Measurements from ENCODE around the gene ETS1.

ETS1 gene

DNA sequence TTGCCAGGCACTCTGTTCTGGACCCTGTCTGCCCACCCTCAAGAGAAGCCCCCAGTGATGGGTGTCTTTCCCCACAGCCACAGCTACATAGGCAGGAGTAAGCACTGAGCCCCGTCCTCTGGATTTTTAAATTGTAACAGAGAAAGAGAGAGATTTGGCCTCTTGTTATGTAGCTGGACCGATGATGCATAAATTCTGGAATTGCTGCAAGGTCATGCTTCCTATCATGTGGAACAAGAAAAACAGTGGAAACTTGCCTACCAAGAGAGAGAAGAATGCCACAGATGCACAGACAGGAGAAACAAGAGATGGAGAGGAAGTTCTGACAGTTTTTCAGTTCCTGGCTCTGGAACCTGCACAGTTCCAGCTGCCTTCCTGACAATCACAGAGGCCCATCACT is 150.2 kb downstream of the ETS1 start:
- Histone ChIP-seq H2AFZ (ENCODE audit: low read length) (no peak overlapping the region), H3K4me3 (ENCODE audit: low read length) (no peak overlapping the region), H3F3A (ENCODE audit: insufficient read depth, low read length) (no peaks in the 10 kb centered on the region), H3K9me3 (replicated peaks; ENCODE audit: insufficient read depth, low read length) (no peaks in the 10 kb centered on the region), H3K4me2 (ENCODE audit: low read depth, low read length) (no peak overlapping the region), H3K27ac (ENCODE audit: low read length) (no peak overlapping the region), H3K79me2 (ENCODE audit: low read length) (no peaks in the 10 kb centered on the region), H3K4me1 (ENCODE audit: low read length) (0 out of 2 replicates have a peak, but pooled peaks cover 3% of the 10 kb centered on the region), H3K9ac (ENCODE audit: low read length) (no peak overlapping the region), H4K20me1 (ENCODE audit: insufficient read depth, low read length) (no peaks in the 10 kb centered on the region), H3K27me3 (replicated peaks; ENCODE audit: insufficient read depth, low read length) (no peaks in the 10 kb centered on the region), H3K36me3 (replicated peaks; ENCODE audit: insufficient read depth, low read length) (no peaks in the 10 kb centered on the region), H3K9me2 (replicated peaks; ENCODE audit: insufficient read depth, low read length) (no peaks in the 10 kb centered on the region)
- DNase-seq: no peak
- TF ChIP-seq, protein P1, sequence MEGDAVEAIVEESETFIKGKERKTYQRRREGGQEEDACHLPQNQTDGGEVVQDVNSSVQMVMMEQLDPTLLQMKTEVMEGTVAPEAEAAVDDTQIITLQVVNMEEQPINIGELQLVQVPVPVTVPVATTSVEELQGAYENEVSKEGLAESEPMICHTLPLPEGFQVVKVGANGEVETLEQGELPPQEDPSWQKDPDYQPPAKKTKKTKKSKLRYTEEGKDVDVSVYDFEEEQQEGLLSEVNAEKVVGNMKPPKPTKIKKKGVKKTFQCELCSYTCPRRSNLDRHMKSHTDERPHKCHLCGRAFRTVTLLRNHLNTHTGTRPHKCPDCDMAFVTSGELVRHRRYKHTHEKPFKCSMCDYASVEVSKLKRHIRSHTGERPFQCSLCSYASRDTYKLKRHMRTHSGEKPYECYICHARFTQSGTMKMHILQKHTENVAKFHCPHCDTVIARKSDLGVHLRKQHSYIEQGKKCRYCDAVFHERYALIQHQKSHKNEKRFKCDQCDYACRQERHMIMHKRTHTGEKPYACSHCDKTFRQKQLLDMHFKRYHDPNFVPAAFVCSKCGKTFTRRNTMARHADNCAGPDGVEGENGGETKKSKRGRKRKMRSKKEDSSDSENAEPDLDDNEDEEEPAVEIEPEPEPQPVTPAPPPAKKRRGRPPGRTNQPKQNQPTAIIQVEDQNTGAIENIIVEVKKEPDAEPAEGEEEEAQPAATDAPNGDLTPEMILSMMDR (IDR thresholded peaks at IDR 0.05; ENCODE audit: low read length): no peak
- TF ChIP-seq EZH2phosphoT487 (IDR thresholded peaks at IDR 0.05; ENCODE audit: low read length) (no peak), EZH2 (optimal IDR thresholded peaks at IDR 0.05; ENCODE audit: low read depth, low read length) (no peak)

DNA sequence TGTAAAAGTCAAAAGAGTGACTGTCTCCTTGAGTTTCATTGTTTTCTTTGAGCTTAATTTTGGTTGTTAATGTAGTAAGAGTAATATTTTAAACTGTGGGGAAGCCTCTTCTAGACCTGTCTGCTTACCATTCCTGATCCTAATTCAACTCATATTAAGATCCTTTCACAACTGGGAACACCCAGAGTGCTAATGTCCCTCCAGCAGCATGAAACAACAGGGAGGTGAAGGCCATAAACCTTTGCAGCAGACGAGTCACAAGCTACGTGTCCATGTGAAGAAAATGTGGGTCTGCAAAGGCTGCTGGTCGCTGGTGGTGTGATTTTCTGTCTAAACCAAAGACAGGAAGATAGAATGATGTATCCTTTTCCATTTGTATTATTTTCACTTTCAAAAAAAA is 152.5 kb downstream of the ETS1 start:
- no peak overlapping the region for H2AFZ ChIP-seq (ENCODE audit: low read length)
- no peak overlapping the region for H3K4me2 ChIP-seq (ENCODE audit: low read depth, low read length)
- TF ChIP-seq EZH2 (optimal IDR thresholded peaks at IDR 0.05; ENCODE audit: low read depth, low read length) (no peak), EZH2phosphoT487 (IDR thresholded peaks at IDR 0.05; ENCODE audit: low read length) (no peak)
- TF ChIP-seq, protein P1 (IDR thresholded peaks at IDR 0.05; ENCODE audit: low read length): no peak
- 0 out of 2 replicates have a peak, but pooled peaks cover 3% of the 10 kb centered on the region for H3K4me1 ChIP-seq (ENCODE audit: low read length)
- no peaks in the 10 kb centered on the region for H3K27me3 ChIP-seq (replicated peaks; ENCODE audit: insufficient read depth, low read length)
- H3F3A ChIP-seq (ENCODE audit: insufficient read depth, low read length): no peaks in the 10 kb centered on the region
- H3K27ac ChIP-seq (ENCODE audit: low read length): no peak overlapping the region
- H3K9me2 ChIP-seq (replicated peaks; ENCODE audit: insufficient read depth, low read length): no peaks in the 10 kb centered on the region
- no peak overlapping the region for H3K9ac ChIP-seq (ENCODE audit: low read length)
- H3K79me2 ChIP-seq (ENCODE audit: low read length): no peaks in the 10 kb centered on the region
- H3K9me3 ChIP-seq (replicated peaks; ENCODE audit: insufficient read depth, low read length): no peaks in the 10 kb centered on the region
- DNase-seq: no peak
- no peaks in the 10 kb centered on the region for H4K20me1 ChIP-seq (ENCODE audit: insufficient read depth, low read length)
- no peaks in the 10 kb centered on the region for H3K36me3 ChIP-seq (replicated peaks; ENCODE audit: insufficient read depth, low read length)
- no peak overlapping the region for H3K4me3 ChIP-seq (ENCODE audit: low read length)

DNA sequence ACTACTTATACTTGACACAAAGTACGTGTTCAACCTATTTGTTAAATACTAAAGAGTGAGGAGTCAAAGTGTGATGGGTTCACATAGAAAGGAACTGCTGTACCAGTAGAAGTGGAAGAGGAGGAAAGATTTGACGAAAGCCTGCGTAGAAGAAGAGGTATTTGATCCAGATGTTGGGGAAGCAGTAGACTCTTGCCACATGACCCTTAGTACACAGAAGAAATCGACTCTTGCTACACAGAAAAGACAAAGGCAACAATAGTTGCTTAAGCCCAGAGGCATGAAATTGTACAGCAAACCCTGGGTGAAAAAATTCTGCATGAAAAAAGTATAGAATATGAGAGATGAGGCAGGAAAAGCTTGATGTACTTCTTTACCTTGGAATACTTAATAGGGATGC is 152.9 kb downstream of the ETS1 start:
- no peak overlapping the region for H3K4me3 ChIP-seq (ENCODE audit: low read length)
- no peak for DNase-seq
- no peaks in the 10 kb centered on the region for H3K27me3 ChIP-seq (replicated peaks; ENCODE audit: insufficient read depth, low read length)
- H2AFZ ChIP-seq (ENCODE audit: low read length): no peak overlapping the region
- H3K4me1 ChIP-seq (ENCODE audit: low read length): 0 out of 2 replicates have a peak, but pooled peaks cover 3% of the 10 kb centered on the region
- H3K9ac ChIP-seq (ENCODE audit: low read length): no peak overlapping the region
- no peaks in the 10 kb centered on the region for H3F3A ChIP-seq (ENCODE audit: insufficient read depth, low read length)
- H3K79me2 ChIP-seq (ENCODE audit: low read length): no peaks in the 10 kb centered on the region
- H4K20me1 ChIP-seq (ENCODE audit: insufficient read depth, low read length): no peaks in the 10 kb centered on the region
- no peak overlapping the region for H3K4me2 ChIP-seq (ENCODE audit: low read depth, low read length)
- no peaks in the 10 kb centered on the region for H3K36me3 ChIP-seq (replicated peaks; ENCODE audit: insufficient read depth, low read length)
- no peak for TF ChIP-seq EZH2phosphoT487 (IDR thresholded peaks at IDR 0.05; ENCODE audit: low read length)
- no peak for TF ChIP-seq EZH2 (optimal IDR thresholded peaks at IDR 0.05; ENCODE audit: low read depth, low read length)
- TF ChIP-seq, protein P1 (IDR thresholded peaks at IDR 0.05; ENCODE audit: low read length): no peak
- no peaks in the 10 kb centered on the region for H3K9me2 ChIP-seq (replicated peaks; ENCODE audit: insufficient read depth, low read length)
- H3K27ac ChIP-seq (ENCODE audit: low read length): no peak overlapping the region
- no peaks in the 10 kb centered on the region for H3K9me3 ChIP-seq (replicated peaks; ENCODE audit: insufficient read depth, low read length)

Data from MM.1S (cell line).